ENCODE measurements around the gene CATSPERE.
"Not testable (repeated sequence)": the region's sequence is repeated elsewhere in the genome, so short reads cannot be mapped to it uniquely, and the experiment has no call there.

The CATSPERE gene

DNA sequence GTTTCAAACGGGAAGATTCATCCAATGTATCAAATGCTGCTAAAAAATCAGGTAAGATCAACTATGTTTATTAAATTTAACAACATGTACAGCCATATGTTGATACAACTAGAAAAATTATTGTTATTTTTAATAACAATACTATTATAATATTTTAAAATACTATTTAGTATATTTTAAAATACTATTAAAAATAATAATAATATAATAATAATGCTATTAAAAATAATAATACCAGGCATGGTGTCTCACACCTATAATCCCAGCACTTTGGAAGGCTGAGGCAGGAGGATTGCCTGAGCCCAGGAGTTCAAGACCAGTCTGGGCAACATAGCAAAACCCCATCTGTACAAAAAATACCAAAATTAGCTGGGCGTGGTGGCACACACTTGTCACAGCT, 54.6 kb downstream of the CATSPERE start:
- in situ Hi-C loops (cut with MboI; ENCODE audit: low sequenced_read_pairs), result no loop called here

DNA sequence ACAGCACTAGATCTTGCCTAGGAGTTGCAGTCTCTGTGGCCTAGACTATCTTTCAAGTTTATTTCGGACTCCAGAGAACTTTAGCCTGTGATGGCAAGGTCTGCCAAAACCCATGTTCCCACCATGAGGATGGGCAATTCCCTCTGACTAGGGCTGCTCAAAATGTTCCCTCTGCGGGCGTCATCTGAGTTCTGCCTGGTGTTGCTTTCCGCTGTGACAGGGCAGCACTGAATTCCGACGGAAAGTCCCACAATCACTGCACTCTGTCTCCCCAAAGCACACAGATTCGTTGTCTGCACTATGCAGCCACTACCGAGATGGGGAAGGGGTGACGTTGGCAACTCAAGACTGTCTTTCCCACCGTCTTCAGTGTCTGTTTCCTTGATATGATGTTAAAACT, 75.2 kb downstream of the CATSPERE start:
- in situ Hi-C loops (cut with MboI; ENCODE audit: low sequenced_read_pairs), result no loop called here

DNA sequence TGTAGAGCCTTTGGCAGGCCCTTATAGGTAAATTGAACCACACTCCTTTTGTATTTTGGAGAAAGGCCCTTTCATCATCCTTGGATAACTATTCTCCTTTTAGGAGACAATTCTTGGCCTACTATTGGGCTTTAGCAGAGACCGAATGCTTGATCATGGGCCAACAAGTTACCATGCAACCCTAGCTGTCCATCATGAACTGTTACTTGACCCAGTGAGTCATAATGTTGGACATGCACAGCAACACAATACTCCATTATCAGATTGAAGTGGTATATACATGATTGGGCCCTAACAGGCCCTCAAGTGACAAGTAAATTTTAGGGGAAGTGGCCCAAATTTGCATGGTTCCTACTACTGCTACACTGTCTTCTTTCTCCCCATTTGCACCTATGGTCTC, 84.4 kb downstream of the CATSPERE start:
- in situ Hi-C loops (cut with MboI; ENCODE audit: low sequenced_read_pairs), result no loop called here

DNA sequence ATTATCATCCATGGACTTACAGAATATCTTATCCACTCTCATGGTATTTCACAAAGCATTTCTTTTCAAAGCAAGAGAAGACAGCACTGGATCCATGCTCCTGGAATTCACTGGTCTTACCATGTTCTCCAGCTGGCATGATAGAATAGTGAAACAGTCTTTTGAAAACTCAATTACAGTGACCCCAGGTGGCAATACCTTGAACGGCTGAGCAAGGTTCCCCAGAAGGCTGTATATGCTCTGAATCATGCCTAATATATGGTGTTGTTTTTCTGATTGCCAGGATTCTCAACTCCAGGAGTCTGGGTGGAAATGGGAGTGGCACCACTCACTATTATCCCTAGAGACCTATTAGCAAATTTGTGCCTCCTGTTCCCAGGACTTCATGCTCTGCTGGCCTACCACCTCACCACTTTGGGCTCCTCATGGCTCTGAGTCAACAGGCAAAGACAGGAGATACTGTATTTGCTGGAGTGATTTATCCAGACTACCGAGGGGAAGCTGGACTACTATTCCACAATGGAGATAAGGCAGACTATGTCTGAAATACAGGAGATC, 87.6 kb downstream of the CATSPERE start:
- in situ Hi-C loops (cut with MboI; ENCODE audit: low sequenced_read_pairs), result no loop called here

DNA sequence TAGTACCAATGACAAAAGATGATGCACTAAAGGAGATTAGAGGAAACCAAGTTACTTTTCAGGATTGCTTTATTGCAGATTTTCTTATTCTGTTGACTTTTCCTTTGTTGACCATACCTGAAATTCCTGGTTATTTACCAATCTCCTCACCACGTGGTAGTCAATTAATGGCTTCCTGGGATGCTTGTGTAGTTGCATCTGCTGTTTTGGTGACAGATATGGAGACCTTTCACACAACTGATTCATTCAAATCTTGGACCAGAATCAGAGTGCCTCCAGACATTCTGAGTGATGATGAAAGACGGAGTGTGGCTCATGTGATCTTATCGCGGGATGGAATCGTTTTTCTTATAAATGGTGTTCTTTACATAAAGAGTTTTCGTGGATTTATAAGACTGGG, 91.3 kb downstream of the CATSPERE start:
- in situ Hi-C loops (cut with MboI; ENCODE audit: low sequenced_read_pairs), result no loop called here

DNA sequence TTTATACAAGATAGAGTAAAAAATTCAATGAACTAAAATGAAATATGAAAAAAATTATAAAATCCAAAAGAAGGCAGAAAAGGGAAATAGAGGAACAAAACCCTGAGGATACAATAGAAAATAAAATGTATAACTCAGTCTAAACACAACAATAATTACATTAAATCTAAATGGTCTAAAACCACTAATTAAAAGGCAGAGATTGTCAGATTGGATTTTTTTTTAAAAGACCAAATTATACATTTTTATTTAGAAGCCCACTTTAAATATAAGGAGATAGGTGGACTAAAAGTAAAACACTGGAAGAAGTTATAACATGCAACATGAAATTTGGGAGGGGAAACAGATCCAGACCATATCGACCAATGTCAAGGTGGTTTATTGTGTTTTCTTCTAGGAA, 95.2 kb downstream of the CATSPERE start:
- in situ Hi-C loops (cut with MboI; ENCODE audit: low sequenced_read_pairs), result no loop called here

DNA sequence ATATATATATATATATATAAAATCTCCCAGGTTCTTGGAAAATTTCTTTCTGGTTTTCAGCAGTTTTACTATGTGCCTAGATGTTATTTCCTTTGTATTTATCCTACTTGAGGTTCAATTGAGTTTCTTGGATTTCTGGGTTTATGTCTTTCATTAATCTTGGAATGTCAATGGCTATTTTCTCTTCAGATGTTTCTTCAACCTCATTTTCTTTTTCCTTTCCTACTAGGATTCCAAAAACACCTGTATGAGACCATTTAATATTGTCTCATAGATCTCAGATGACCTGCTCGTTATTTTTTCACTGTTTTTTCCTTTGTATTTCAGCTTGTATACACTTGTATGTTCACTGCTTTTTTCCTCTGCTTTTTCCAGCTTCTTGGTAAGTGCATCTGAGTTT, 96.5 kb downstream of the CATSPERE start:
- in situ Hi-C loops (cut with MboI; ENCODE audit: low sequenced_read_pairs), result no loop called here

DNA sequence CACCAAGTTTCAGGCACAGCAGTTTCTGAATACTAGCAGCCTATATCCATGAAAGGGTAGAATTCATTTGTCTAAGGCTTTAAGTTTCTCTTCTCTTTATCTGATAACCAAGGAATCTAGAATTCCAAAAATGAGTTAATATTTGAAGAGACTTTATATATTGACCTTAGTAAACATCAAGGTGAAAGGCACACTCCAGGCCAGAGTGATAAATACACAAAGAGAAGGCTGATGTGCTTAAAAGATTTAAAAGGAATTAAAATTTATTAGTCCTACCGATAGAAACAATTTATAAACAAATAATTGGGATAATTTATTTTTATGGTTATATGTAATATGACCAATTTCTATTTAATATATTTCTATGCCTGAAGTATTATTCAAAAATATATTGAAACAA, 98.5 kb downstream of the CATSPERE start:
- in situ Hi-C loops (cut with MboI; ENCODE audit: low sequenced_read_pairs), result no loop called here

DNA sequence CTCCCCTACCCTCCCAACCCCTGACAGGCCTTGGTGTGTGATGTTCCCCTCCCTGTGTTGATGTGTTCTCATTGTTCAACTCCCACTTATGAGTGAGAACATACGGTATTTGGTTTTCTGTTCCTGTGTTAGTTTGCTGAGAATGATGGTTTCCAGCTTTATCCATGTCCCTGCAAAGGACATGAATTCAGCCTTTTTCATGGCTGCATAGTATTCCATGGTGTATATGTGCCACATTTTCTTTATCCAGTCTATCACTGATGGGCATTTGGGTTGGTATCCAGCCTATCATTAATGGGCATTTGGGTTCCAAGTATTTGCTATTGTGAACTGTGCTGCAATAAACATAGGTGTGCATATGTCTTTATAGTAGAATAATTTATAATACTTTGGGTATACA, 101.8 kb downstream of the CATSPERE start:
- in situ Hi-C loops (cut with MboI; ENCODE audit: low sequenced_read_pairs), result not testable (repeated sequence)

DNA sequence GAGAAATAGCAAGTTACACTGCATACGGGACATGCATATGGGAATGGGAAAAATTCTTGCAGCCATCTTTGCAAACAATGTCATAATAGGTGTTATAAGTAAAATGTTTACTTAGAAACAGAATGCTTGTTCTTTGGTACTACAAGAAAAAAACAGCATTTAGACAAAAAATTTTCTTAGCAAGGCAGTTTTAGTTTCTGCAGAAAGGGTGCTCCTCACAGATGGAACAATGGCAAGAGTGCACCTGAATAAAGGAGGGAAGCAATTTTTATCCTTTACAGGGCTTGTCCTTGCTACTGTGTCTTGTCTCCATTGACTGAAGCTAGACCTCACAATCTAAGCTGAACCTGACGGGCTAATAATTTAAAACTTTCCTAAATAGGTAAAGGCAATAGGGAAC, 112.7 kb downstream of the CATSPERE start:
- in situ Hi-C loops (cut with MboI; ENCODE audit: low sequenced_read_pairs), result no loop called here

DNA sequence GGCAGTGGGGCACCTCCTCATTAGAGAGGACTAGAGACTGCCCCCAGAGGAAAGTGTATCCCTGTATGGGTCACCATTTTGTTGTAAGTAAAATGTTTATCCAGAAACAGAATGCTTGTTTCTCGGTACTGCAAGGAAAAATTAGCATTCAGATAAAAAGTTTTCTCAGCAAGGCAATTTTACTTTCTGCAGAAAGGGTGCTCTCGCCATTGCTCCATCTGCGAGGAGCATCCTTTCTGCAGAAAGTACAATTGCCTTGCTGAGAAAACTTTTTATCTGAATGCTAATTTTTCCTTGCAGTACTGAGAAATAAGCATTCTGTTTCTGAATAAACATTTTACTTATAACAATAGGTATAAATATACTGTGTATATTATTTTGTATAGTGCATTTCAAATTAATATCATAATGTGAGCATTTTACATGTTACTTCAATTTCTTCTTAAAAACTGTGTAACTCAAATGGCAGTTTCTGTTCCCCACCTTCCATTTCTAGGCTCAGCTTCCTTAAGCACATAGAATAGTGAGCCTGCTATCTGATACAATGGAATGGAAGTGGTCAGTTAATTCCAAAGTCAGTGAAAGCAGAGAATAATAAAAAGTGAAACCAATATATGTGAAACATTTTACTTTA, 115.3 kb downstream of the CATSPERE start:
- in situ Hi-C loops (cut with MboI; ENCODE audit: low sequenced_read_pairs), result no loop called here

DNA sequence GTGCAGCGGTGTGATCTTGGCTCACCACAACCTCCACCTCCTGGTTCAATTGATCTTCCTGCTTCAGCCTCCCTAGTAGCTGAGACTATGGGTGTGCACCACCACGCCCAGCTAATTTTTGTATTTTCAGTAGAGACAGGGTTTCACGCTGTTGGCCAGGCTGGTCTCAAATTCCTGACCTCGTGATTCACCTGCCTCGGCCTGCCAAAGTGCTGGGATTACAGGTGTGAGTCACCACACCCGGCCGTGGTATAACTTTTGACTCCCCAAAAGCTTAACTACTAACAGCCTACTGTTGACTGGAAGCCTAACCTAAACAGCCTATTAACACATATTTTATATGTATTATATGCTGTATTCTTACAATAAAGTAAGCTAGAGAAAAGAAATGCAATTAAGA, 117.1 kb downstream of the CATSPERE start:
- in situ Hi-C loops (cut with MboI; ENCODE audit: low sequenced_read_pairs), result not testable (repeated sequence)

DNA sequence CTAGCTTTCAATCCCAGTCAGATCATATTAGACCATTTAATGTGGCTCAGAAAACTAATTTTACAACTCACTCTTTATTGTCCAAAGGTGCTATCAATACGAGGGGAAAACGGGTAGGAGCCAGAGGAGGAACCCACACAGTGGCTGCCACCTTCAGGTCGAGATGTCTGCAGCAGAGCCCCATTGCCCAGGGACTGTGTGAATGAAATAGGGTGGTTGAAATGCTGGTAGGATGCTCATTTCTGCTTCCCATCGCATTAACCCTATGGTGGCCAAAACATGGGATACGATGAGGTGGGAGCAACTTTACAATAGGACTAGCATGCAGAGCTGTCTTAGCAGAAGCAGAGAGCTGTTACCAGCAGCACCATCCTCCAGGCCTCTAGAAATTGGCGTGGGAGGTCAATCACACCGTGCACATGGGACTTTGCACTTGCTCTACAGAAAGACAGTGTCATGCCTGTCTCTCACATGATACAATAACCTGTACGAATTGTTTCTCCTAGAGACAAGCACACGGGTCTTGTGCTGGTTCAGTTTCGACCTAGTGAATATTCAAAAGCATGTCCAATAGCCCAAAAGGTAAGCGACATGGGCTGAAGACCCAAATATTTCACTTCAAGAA, 122.4 kb downstream of the CATSPERE start:
- in situ Hi-C loops (cut with MboI; ENCODE audit: low sequenced_read_pairs), result no loop called here

DNA sequence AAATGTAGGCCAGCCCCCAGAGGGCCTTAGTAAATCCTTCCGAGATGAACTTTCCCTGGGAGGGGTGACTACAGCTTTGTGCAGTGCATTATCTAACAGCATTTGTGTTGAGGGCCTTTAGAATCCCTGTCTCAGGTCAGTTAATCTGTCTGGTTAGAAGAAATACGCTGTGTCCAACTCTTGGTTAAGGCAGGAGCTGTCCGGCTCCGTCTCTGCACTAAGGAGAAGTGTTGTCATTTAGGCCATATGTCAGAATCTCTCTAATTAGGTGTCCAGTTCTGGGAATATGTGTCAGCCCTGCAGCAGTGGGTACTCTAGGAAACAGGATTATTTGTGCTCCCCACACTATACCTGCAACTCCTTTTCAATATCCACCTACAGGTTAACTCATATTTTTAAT, 124.8 kb downstream of the CATSPERE start:
- in situ Hi-C loops (cut with MboI; ENCODE audit: low sequenced_read_pairs), result no loop called here

DNA sequence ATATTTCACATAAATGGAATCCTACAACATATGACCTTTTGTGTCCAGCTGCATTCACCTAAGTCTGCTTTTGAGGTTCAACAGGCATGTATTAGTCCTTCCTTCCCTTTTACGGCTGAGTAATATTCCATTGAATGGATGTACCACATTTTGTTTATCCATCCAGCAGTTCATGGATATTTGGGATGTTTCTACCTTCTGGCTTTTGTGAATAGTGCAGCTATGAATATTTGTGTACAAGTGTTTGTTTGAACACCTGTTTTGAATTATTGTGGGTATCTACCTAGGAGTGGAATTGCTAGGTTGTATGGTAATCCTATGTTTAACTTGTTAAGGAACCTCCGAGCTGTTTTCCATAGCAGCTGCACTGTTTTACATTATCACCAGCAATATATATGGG, 129.6 kb downstream of the CATSPERE start:
- in situ Hi-C loops (cut with MboI; ENCODE audit: low sequenced_read_pairs), result no loop called here

DNA sequence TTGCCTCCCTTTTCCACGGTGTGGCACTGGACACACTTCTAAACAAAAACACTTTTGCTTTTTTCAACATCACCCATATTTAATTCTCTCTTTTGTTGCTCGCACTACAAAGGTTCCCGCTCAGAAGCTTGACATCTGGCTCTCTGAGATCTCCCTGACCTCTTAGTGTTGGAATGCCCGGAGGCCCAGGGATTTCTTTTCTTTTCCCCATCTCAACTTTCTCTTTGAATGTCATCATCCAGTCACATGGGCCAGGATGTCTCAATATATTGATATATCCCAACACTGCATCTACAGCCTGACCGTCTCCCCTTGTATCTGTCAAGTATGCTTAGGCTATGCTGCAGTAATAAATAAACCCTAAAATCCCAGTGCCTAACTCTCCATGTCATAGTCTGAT, 137.5 kb downstream of the CATSPERE start:
- in situ Hi-C loops (cut with MboI; ENCODE audit: low sequenced_read_pairs), result no loop called here

DNA sequence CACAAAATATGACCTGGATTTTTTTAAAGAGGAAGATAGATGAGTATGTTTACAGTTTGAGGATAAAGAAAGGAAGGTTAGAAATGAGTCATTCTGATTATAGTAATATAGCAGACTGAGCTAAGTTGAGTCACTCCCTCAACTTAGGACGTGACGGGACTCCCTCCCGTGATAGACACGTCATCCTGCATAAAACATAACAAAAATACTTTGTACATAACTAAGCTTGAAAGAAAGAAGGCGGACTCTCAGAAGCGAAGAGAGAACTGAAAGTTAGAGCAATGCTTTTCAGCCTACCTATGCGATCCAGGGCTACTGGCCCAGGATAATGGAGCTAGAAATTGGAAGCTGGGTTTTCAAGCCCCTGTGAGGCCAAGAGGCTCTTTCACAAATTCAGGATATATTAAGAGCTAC, 138.9 kb downstream of the CATSPERE start:
- in situ Hi-C loops (cut with MboI; ENCODE audit: low sequenced_read_pairs), result loop anchor here (10.0 to 25.0 kb wide), 2 partner anchors 195 to 437 kb away; no protein-coding TSS in a partner anchor

DNA sequence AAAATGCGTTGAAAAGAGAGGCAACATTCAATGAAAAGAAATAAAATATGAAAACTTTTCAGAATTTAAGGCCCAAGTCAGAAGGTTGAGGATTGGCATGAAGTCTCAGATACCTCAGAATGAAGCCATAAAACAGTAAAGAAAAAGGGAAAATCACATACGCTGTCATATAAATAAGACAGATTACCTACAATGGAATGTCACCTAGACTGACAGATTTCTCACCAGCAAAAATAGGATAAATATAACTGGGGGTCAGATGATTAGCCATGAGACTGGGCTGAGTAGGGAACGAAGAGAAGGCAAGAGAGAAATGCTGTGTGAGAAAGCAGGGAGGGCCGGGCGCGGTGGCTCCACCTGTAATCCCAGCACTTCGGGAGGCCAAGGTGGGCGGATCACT, 140.3 kb downstream of the CATSPERE start:
- in situ Hi-C loops (cut with MboI; ENCODE audit: low sequenced_read_pairs), result loop anchor here (10.0 to 25.0 kb wide), 2 partner anchors 193 to 436 kb away; no protein-coding TSS in a partner anchor

DNA sequence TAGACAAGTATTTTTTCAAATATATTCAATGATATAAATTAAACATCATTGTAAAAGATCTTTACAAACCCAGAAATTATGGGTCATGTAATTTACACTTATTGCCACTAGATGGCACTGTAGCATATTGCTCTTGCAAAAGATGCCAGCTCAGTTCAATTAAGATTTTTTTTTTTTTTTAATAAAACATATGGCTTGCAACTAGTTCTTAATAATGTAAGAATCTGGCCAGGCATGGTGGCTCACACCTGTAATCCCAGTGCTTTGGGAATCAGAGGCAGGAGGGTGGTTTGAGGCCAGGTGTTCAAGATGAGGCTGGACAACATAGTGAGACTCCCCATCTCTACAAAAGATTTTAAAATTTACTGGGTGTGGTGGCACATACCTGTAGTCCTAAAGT, 142.4 kb downstream of the CATSPERE start:
- in situ Hi-C loops (cut with MboI; ENCODE audit: low sequenced_read_pairs), result loop anchor here (10.0 to 25.0 kb wide), 2 partner anchors 191 to 434 kb away; no protein-coding TSS in a partner anchor

DNA sequence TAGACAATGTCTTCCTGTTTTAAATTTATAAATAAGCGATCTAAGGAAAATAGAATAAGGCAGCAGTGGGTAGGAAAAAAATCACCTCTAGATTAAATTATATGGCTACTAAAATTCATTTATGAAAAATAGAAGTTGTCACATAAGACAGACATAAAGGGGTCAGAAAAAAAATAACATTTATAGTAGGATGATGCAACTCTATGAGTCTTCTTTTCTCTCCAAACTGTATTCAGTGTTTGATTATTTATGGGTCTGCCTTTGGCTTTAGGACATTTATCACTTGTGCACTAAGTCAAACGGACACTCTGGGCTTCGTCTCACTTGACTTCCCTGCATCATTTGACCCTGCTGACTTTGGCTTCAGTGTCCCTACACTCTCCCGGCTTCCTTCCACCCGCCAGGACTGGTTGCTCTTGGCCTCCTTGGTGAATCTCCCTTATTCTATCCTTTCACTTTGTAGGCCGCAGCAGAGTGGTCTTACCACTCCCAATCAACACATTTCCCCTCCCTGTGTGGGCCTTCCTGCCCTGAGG, 144.8 kb downstream of the CATSPERE start:
- in situ Hi-C loops (cut with MboI; ENCODE audit: low sequenced_read_pairs), result loop anchor here (10.0 to 25.0 kb wide), 2 partner anchors 189 to 431 kb away; no protein-coding TSS in a partner anchor

DNA sequence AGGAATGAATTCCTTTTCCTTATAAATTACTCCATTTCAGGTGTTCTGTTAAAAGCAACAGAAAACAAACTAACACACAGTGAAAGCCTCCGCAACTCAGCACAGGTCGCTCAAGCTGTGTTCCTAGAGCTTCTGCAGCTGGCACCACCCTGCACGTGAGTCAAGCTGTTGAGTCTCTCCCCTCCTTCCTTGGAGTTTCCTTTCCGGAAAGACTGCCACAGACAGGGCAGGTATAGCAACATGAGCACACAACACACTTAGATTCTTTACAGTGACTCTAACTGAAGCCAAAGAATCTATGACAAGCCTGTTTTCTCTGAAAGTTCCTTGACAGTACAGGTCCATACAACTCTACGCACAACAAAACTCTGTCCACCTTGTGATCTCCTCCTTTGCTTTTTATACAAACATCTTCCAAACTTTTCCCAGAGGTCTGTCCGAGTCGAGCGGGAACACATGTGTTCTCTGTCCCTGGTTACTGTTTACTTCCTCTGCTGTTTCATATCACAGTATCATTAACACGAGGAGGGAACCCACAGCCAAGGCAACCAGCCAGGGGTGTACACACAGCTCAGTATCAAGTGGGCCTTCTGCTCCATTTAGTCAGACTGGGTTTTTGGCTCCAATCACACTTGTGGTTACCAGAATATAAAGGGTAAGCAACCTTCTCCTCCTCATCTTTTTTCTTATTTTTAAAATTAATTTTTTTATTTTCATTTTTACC, 153.2 kb downstream of the CATSPERE start:
- in situ Hi-C loops (cut with MboI; ENCODE audit: low sequenced_read_pairs), result loop anchor here (25.0 kb wide), 1 partner anchor 423 kb away; no protein-coding TSS in a partner anchor
